Stimulated activated memory B cell treated with anti-CD40 and anti-IgM and Interleukin-4, amounts not matched to agents 10 μg/mL and 1 μg/mL and 100 μg/mL, for 72 hours (primary cell): ENCODE measurements around the gene OR2M2.

Source experiments
- ATAC-seq: fragments of 150-1000 bp; cut with Tn5 transposase; 2 replicates; pipeline ENCODE4 v1.10.0; 2021
- H3K27ac Mint-ChIP-seq: one replicate; pipeline ENCODE4 v1.8.0; 2022; ENCODE audit warnings: mild to moderate bottlenecking, mixed read lengths
- H3K27me3 Mint-ChIP-seq: one replicate; pipeline ENCODE4 v1.8.0; 2022; ENCODE audit warnings: mixed read lengths
- H3K36me3 Mint-ChIP-seq: one replicate; pipeline ENCODE4 v1.8.0; 2022; ENCODE audit warnings: mixed read lengths
- H3K4me1 Mint-ChIP-seq: one replicate; pipeline ENCODE4 v1.8.0; 2022; ENCODE audit warnings: mixed read lengths
- H3K4me3 Mint-ChIP-seq: one replicate; pipeline ENCODE4 v1.8.0; 2022; ENCODE audit warnings: mild to moderate bottlenecking, moderate library complexity, mixed read lengths
- H3K9me3 Mint-ChIP-seq: one replicate; pipeline ENCODE4 v1.8.0; 2022; ENCODE audit warnings: mixed read lengths

OR2M2 gene

DNA sequence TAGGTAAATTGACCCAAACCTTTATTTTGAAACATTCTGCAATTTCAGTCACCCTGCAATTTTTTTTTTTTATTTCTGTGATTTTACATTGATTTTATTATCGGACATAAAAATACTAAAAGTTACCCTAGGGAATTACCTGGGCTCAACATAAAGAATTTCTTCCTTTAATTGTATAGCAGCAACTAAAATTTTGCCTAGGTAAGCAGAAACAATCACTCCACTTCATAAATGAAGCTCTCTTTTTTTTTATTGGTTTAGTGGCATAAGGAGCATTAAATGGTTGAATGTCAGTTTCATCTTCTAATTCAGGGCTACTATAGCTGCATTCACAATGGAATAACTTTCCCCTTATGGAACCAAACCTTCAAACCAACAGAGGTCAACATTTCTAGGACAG, 41.3 kb downstream of the OR2M2 start:
- H3K9me3 Mint-ChIP-seq = peaks cover 14% of the 10 kb centered on the region
- no peaks in the 10 kb centered on the region for H3K4me1 Mint-ChIP-seq
- peaks cover 12% of the 10 kb centered on the region for H3K27me3 Mint-ChIP-seq
- H3K4me3 Mint-ChIP-seq = no peak overlapping the region
- ATAC-seq = no peak
- H3K27ac Mint-ChIP-seq = no peak overlapping the region
- no peaks in the 10 kb centered on the region for H3K36me3 Mint-ChIP-seq

DNA sequence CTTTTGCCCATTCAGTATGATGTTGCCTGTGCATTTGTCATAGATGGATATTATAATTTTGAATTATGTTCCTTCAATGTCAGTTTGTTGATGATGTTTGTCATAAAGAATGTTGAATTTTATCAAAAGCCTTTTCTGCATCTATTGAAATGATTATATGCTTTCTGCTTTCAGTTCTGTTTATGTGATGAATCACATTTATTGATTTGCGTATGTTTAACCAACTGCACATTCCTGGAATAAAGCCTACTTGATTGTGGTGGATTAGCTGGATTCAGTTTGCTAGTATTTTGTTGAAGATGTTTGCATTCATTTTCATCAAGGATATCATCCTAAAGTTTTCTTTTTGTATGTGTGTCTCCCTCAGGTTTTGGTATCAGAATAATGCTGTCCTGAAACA, 50.9 kb downstream of the OR2M2 start:
- H3K9me3 Mint-ChIP-seq = peaks cover 14% of the 10 kb centered on the region
- H3K27me3 Mint-ChIP-seq = peaks cover 22% of the 10 kb centered on the region
- H3K36me3 Mint-ChIP-seq = no peaks in the 10 kb centered on the region
- no peak for ATAC-seq
- H3K4me1 Mint-ChIP-seq = no peaks in the 10 kb centered on the region
- H3K4me3 Mint-ChIP-seq = no peak overlapping the region
- no peak overlapping the region for H3K27ac Mint-ChIP-seq

- Mint-ChIP-seq H3K27me3 (peaks cover 22% of the 10 kb centered on the region), H3K4me1 (no peaks in the 10 kb centered on the region), H3K36me3 (no peaks in the 10 kb centered on the region), H3K27ac (no peak overlapping the region), H3K9me3 (peaks cover 14% of the 10 kb centered on the region), H3K4me3 (no peak overlapping the region)
- ATAC-seq = no peak
Measured at GRCh38 chr1:248229360-248229908, 54.8 kb downstream of the OR2M2 start.
